Thymus (tissue), 11 donors: ENCODE data around the gene PAOX. TPM values are rescaled to one million over a fixed set of nuclear protein-coding genes. Genes with fewer than 3 reads are reported as not detected.
"Not testable (repeated sequence)": the region's sequence is repeated elsewhere in the genome, so short reads cannot be mapped to it uniquely, and the experiment has no call there.

Experiments used
- DNase-seq, 9 donors: peaks; one replicate each; pipeline ENCODE4 v3.0.0-alpha.2; 2013; ENCODE audit warnings: low spot score in 9 of 9, low read depth in 6 of 9, missing footprints in 1 of 9
- H3K27ac ChIP-seq, 2 donors: one replicate each; pipeline ENCODE4 v1.5.1; 2013; ENCODE audit warnings: control low read depth in 1 of 2, low read depth in 1 of 2, low read length in 1 of 2, mild to moderate bottlenecking in 1 of 2, moderate library complexity in 1 of 2
- H3K27me3 ChIP-seq, 2 donors: one replicate each; pipeline ENCODE4 v1.5.1; 2013; ENCODE audit warnings: low read length in 1 of 2; ENCODE audit not compliant: control insufficient read depth in 2 of 2, insufficient read depth in 1 of 2
- H3K36me3 ChIP-seq, 2 donors: one replicate each; pipeline ENCODE4 v1.5.1; 2013; ENCODE audit warnings: low read length in 1 of 2, mild to moderate bottlenecking in 1 of 2, moderate library complexity in 1 of 2; ENCODE audit not compliant: control insufficient read depth in 2 of 2, insufficient read depth in 2 of 2
- H3K4me1 ChIP-seq, 2 donors: one replicate each; pipeline ENCODE4 v1.5.1; 2013; ENCODE audit warnings: low read length in 2 of 2; ENCODE audit not compliant: control insufficient read depth in 2 of 2, insufficient read depth in 2 of 2
- H3K4me3 ChIP-seq, 2 donors: one replicate each; pipeline ENCODE4 v1.5.1; 2013; ENCODE audit warnings: low read length in 2 of 2, control low read depth in 1 of 2, mild to moderate bottlenecking in 1 of 2
- H3K9me3 ChIP-seq, 2 donors: one replicate each; pipeline ENCODE4 v1.5.1; 2013; ENCODE audit warnings: low read length in 1 of 2, mild to moderate bottlenecking in 1 of 2; ENCODE audit not compliant: control insufficient read depth in 2 of 2, insufficient read depth in 1 of 2
- WGBS: extraction: QIAGEN DNeasy Blood & Tissue Kit; methylation state at CpG from one replicate; pipeline ENCODE4 v1.1.7; 2013; 5-methylcytosine and 5-hydroxymethylcytosine counted together
- polyA plus RNA-seq: library from polyadenylated mRNA; stranded (reverse); fragments of 200-250 nt; gene quantifications from one replicate; pipeline ENCODE4 v1.2.3, GENCODE V29; 2013
- total RNA-seq: library from RNA; stranded (reverse); fragments of 120-200 nt; gene quantifications from one replicate; pipeline ENCODE4 v1.2.4, GENCODE V29; 2013
- donor health status: healthy.

The PAOX gene
- total and polyA plus RNA-seq, 2 donors, result 2.9 to 6.5 TPM

DNA sequence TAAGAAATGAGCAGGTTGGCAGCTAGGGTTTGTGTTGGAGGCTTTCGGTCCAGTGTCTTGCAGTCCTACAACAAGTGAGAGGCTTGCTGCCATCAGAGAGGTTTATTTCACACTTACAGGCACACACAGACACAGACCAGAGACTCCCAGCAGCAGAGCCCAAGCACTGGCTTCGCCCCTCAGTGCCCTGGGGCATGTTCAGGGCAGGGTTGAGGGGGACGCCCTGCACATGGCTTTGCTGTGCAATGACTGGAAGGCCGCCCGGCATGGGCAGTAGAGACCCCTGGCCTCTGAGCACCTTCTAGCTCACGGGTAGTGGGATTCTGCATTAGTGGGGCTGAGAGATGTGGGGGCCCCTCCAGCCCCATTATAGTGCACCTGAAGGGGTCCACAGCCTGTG is 41.5 kb downstream of the PAOX start:
- 91% methylated on average over 6 of the region's 6 CpGs for WGBS
- no peak for DNase-seq
- Histone ChIP-seq H3K27ac (no peak overlapping the region), H3K9me3 (peaks cover 0 to 5% of the 10 kb centered on the region in 2 donors), H3K4me1 (no peaks in the 10 kb centered on the region), H3K36me3 (peaks cover 14 to 32% of the 10 kb centered on the region in 2 donors), H3K4me3 (no peak overlapping the region), H3K27me3 (peaks cover 16 to 27% of the 10 kb centered on the region in 2 donors)

DNA sequence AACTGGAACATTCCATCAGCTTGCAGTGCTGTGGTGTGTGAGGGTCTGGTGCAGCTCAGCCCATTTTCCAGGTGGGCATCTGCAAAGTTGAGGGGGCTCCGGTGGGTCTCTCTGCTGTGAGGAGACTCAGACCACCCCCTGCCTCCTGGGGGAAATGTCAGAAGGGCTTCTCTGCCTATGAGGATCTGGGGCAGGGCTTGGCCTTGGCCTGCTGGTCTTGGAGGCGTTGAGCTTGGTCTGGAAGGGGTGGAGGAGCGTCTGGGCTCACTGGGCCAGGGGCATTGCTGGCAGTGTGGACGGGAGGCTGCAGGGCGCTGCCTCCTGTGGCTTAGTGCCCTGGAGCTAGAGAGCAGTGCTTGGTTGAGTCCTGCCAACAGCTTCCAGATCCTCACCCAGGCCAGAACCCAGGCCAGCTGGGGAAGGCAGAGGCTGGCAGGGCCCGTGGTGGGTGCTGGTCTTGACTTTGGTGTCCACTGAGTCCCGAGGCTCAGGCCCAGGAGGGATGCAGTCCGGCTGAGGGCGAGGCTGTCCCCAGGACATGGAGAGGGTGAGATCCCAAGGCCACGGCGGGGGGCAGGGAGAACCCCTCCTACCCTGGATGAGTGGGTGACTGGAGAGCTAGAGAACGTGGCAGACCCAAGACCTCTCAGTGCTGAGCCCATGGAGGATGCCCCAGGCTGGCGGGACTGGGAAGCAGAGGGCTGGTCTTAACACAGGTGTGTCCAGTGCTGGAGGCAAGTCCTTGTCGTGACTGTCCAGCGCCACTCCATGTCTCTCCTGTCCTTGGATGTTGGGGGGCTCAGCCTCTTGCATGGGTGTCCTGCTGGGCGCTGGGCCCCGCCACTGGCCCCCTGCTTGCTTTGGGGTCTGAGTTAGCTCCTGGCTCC is 42.5 kb downstream of the PAOX start:
- WGBS, result 88% methylated on average over 17 of the region's 17 CpGs
- Histone ChIP-seq H3K27me3 (peaks cover 16 to 27% of the 10 kb centered on the region in 2 donors), H3K4me3 (no peak overlapping the region), H3K27ac (no peak overlapping the region), H3K9me3 (peaks cover 0 to 2% of the 10 kb centered on the region in 2 donors), H3K4me1 (no peaks in the 10 kb centered on the region), H3K36me3 (peaks cover 10 to 27% of the 10 kb centered on the region in 2 donors)
- no peak for DNase-seq

DNA sequence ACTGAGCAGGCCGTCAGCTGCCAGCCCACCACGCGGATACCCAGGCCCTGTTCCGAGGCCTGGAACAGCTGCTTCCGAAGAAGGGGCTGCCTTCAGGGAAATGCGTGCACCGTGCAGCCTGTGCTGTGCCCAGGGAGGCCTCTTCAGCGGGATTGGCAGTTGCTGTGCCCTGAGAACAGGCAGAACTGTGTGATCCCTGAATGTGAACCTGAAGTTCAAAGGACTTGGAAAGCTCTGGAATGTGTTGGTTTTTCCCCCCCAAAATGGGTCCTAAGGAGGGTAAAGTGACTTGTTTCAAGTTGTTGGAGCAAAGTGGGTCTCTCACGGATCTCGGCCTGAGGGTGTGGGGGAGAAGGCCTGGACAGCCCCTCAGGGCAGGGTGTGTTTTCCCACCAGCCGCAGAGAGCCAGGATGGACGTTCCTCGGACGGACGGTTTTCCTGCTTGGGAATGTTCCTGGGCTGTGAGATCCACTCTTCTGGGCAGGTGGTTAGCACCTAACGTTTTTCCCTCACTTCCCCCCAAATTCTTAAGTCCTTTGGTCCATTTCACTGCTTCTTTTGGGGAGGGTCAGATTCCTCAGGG is 43.3 kb downstream of the PAOX start:
- peaks cover 0 to 2% of the 10 kb centered on the region in 2 donors for H3K9me3 ChIP-seq
- peaks cover 10 to 27% of the 10 kb centered on the region in 2 donors for H3K36me3 ChIP-seq
- peaks cover 16 to 27% of the 10 kb centered on the region in 2 donors for H3K27me3 ChIP-seq
- WGBS, result 94% methylated on average over 16 of the region's 16 CpGs
- H3K4me3 ChIP-seq, result no peak overlapping the region
- no peaks in the 10 kb centered on the region for H3K4me1 ChIP-seq
- no peak overlapping the region for H3K27ac ChIP-seq
- DNase-seq, result no peak

DNA sequence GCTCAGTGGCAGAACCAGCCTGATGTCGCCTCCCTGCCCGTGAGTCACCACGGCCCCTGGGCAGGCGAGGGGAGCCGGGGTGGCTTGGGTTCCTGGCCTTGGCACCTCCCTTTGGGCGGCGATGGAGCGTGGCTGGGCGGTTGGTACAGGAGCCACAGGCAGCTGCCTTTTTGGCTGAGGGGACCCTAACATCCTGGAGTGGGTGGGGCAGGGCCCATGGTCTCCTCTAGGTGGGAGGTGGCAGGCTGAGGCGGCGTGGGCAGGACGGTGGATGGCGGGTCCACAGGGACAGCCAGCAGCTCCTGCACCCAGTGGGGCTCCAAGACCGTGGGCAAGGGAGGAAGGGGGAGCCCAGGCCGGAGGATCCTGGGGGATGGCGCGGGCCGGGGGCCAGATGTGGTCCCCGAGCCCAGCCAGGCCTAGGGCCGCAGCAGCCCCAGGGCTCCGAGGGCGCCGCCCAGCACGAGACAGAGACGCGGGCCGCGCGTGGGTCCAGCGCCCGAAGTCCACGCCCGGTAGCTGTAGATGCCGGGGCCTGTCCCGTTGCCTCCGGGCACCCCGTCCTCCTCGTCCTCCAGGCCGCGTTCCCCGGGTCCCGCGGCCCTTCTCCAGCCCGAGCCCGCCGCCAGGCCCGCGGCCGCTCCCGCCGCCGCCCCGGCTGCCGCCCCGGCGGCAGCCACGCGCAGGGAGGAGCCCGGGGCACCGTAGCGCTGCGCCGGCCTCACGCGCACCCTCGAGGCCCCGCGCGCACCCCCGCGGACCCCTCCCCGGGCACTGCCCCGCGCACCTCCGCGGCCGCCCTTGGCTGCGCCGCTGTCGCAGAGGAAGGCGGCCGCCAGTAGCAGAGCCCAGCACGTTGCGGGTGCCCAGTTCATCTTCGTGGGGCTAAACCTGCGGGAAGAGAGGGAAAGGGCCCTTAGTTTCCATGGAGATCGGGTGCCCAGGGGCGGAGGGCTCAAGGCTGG is 44.0 kb downstream of the PAOX start:
- no peak for DNase-seq
- 23% methylated on average over 88 of the region's 88 CpGs for WGBS

DNA sequence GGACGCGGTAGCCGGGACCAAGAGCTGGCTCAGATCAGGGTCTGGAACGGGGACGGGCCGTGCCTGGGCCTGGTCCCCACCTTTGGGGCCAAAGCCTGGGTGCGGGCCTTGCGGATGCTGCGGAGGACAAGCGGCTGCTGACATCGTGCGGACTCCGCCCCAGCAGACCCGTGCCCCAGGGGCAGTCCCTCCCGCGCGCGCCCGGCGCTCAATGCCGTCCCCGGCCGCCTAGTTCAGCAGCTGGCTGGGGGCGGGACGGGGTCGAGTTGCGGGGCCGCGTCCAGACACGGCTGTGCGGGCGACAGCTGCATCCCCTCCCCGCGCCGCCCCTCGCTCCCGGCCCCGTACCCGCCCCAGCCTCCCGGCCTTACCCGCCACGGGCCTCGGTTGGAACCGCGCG is 45.0 kb downstream of the PAOX start:
- H3K27me3 ChIP-seq, result peaks cover 16 to 27% of the 10 kb centered on the region in 2 donors
- H3K4me3 ChIP-seq, H3K9me3 ChIP-seq, H3K27ac ChIP-seq, DNase-seq, H3K4me1 ChIP-seq: not testable (repeated sequence)
- peaks cover 10 to 18% of the 10 kb centered on the region in 2 donors for H3K36me3 ChIP-seq
- 5% methylated on average over 19 of the region's 46 CpGs for WGBS

More for the DNA sequence above, 44.0 kb downstream of the PAOX start:
- Histone ChIP-seq H3K36me3 (peaks cover 10 to 27% of the 10 kb centered on the region in 2 donors), H3K4me3 (peak overlapping the region in 1 of 2 donors; percentile 15), H3K4me1 (no peaks in the 10 kb centered on the region), H3K9me3 (peaks cover 0 to 2% of the 10 kb centered on the region in 2 donors), H3K27ac (no peak overlapping the region), H3K27me3 (peaks cover 16 to 27% of the 10 kb centered on the region in 2 donors)

DNA sequence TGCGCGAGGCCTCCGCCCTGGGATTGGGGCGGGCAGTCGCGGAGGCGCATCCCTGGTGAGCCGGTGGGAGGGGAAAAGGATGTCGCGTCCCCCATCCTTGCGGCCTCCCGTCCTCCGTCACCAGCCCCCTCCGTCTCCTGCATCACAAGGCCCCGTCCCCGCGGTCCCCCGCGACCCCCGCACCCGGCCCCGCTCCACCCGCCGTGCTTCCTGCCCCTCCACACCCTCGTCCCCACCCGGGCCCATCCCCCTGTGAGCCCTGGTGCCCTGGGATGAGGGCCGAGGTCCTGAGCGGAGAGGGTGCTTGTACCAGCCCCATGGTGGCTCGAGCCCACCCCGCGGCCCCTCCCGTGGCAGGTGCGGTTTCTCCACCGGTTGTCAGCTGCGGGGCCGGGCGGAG is 45.5 kb downstream of the PAOX start, which contains the start of gene SPRN:
Gene SPRN, minus strand, starts transcription at position 25 of the 400 bp plus-strand sequence. CDS start 944 bp downstream, outside the sequence.
- not testable (repeated sequence) for H3K4me1 ChIP-seq, H3K9me3 ChIP-seq, H3K27ac ChIP-seq, DNase-seq
- 23% methylated on average over 15 of the region's 37 CpGs for WGBS
- Histone ChIP-seq H3K27me3 (peaks cover 16 to 27% of the 10 kb centered on the region in 2 donors), H3K4me3 (peak within 1 kb of the TSS in 1 of 2 donors; percentile 15), H3K36me3 (peaks cover 5 to 13% of the 10 kb centered on the region in 2 donors)

DNA sequence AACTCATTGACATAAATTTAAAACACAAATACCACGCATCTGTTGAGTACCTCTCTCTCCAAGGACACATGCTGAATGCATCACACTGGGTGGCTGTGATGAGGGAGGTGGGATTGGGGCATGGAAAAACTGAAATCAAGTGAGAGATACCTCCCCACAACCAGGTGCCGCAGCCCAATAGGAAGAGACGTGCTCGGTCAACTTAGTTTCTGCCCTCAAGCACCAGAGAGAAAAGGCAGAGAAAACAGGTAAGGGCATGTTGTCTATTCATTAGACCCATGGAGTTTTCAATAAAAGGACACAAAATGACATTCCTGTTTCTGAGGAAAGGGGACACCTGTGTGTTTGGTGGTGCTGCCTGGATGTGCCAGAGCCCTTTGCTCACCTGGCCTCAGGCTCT is 50.5 kb downstream of the PAOX start:
- not testable (repeated sequence) for H3K27ac ChIP-seq, H3K4me3 ChIP-seq, H3K9me3 ChIP-seq, DNase-seq, H3K36me3 ChIP-seq, H3K27me3 ChIP-seq, H3K4me1 ChIP-seq
- 83% methylated on average over 4 of the region's 4 CpGs for WGBS

DNA sequence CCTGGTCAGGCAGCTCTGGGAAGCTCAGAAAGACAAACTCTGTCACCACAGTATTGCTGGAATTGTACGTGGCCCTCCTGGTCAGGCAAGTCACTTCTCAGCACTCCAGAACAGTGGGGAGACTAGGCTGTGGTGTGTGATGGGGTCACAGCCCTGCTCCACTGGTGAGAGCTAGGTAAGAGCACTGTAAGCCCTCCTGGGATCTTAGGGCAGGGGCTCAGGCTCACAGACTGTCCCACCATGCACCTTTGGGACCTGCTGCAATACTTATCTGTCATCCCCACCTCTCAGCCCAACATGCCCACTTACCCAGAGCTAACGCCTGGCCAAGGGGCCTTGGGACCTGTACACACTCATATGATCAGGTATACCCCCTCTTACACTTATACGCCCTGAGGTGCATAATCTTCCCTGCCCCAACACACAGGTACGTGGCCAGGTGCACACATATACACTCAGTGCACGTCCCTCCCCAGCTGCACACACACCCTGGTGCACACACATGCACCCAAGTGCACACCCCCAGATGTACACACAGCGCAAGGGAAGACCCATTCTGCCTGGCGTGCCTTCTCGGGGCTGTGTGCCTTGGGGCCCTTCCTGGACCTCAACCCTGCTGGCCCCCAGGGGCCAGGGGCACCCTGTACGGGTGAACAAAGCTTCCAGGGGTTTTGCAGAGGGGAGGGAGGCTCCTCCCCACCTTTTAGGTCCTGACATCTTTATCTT is 53.0 kb downstream of the PAOX start:
- H3K27ac ChIP-seq, H3K36me3 ChIP-seq, H3K4me3 ChIP-seq, H3K4me1 ChIP-seq, H3K27me3 ChIP-seq, H3K9me3 ChIP-seq, DNase-seq: not testable (repeated sequence)
- WGBS, result 86% methylated on average over 6 of the region's 9 CpGs
